Loucy (cell line): ENCODE measurements around the gene CLTCL1.

Source experiments
- H2AFZ ChIP-seq: fragments of 200-600 bp; sonication (generic); 2 replicates; pipeline ENCODE4 v1.6.0; 2016; ENCODE audit warnings: antibody characterized with exemption, mild to moderate bottlenecking, low read length, moderate library complexity
- H3F3A ChIP-seq: fragments of 200-600 bp; 2 replicates; pipeline ENCODE4 v1.6.0; 2016; ENCODE audit warnings: antibody characterized with exemption, low read depth, mild to moderate bottlenecking
- H3K27me3 ChIP-seq: fragments of 200-600 bp; sonication (generic); 2 replicates; pipeline ENCODE4 v1.6.1; 2014; ENCODE audit warnings: low read length, mild to moderate bottlenecking; ENCODE audit not compliant: insufficient read depth, poor library complexity, severe bottlenecking
- H3K36me3 ChIP-seq: fragments of 200-600 bp; sonication (generic); 2 replicates; pipeline ENCODE4 v1.6.1; 2016; ENCODE audit warnings: low read length; ENCODE audit not compliant: insufficient read depth
- H3K4me1 ChIP-seq: fragments of 200-600 bp; sonication (generic); 2 replicates; pipeline ENCODE4 v1.5.1; 2014; ENCODE audit warnings: low read length, mild to moderate bottlenecking; ENCODE audit not compliant: insufficient read depth, poor library complexity, severe bottlenecking
- H3K4me2 ChIP-seq: fragments of 200-600 bp; sonication (generic); 2 replicates; pipeline ENCODE4 v1.6.0; 2014; ENCODE audit warnings: antibody characterized with exemption, low read length, low read depth, mild to moderate bottlenecking; ENCODE audit not compliant: poor library complexity, severe bottlenecking
- H3K4me3 ChIP-seq: fragments of 200-600 bp; sonication (generic); 2 replicates; pipeline ENCODE4 v1.5.1; 2014; ENCODE audit warnings: low read length, mild to moderate bottlenecking, mixed read lengths; ENCODE audit not compliant: poor library complexity, severe bottlenecking
- H3K79me2 ChIP-seq: fragments of 200-600 bp; sonication (generic); 2 replicates; pipeline ENCODE4 v1.6.1; 2014; ENCODE audit warnings: low read length; ENCODE audit not compliant: insufficient read depth
- H3K9ac ChIP-seq: fragments of 200-600 bp; sonication (generic); 2 replicates; pipeline ENCODE4 v1.6.0; 2014; ENCODE audit warnings: mild to moderate bottlenecking, low read depth, low read length, moderate library complexity; ENCODE audit not compliant: poor library complexity, severe bottlenecking
- H3K9me2 ChIP-seq: fragments of 200-600 bp; sonication (generic); replicated peaks from 2 replicates; pipeline ENCODE4 v1.6.1; 2016; ENCODE audit warnings: low read depth, low read length, mixed read lengths
- H3K9me3 ChIP-seq: fragments of 200-600 bp; sonication (generic); 2 replicates; pipeline ENCODE4 v1.6.1; 2014; ENCODE audit warnings: mild to moderate bottlenecking, antibody characterized with exemption, low read length, low read depth; ENCODE audit not compliant: insufficient read depth
- H4K20me1 ChIP-seq: fragments of 200-600 bp; sonication (generic); 2 replicates; pipeline ENCODE4 v1.6.0; 2014; ENCODE audit warnings: antibody characterized with exemption, low read length, mild to moderate bottlenecking; ENCODE audit not compliant: insufficient read depth, poor library complexity, severe bottlenecking
- EZH2phosphoT487 ChIP-seq: fragments of 200-600 bp; IDR thresholded peaks from 2 replicates; pipeline ENCODE4 v1.6.1; 2018; ENCODE audit warnings: antibody characterized with exemption, mild to moderate bottlenecking, moderate library complexity, borderline replicate concordance
- TF ChIP-seq, protein P1 (sequence below): fragments of 200-600 bp; sonication (generic); conservative IDR thresholded peaks from 2 replicates; pipeline ENCODE4 v1.5.1; 2014; ENCODE audit warnings: mild to moderate bottlenecking, antibody characterized with exemption, low read length

The CLTCL1 gene

DNA sequence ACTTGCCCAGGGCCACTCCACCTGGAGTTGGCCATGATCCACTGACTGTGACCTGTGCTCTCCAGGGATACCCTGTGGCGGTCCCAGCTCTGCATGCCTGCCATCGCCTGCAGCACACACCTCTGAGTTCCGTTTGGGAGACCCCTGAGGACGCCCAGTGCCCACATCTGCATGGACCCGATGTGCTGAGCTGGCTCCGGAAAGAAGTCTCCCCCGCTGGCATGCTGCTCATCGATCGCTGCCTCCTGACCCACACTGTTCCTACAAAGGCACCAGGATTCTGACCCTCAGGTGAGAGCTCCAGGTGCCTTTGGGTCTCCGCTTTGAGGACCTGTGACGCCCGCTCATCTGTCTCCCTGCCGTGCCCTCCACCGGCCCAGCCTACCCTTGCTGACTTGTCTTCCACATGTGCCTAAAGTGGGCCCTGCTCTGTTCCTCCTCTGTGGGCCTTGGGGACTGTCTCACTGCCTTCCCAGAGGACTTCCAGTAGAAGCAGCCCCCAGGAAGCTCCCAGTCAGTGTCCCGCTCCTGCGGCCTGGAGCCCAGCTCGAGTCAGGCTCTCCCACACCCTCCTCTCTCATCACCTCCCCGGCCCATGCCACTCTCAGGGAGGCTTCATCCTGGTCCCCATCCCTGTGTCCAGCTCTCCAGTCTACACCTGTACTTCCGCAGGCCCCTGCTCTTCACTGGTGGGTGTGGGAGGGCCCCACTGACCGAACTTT lies 107.1 kb downstream of the CLTCL1 start:
- no peaks in the 10 kb centered on the region for H3K9me3 ChIP-seq
- no peak overlapping the region for H3K4me3 ChIP-seq
- no peak overlapping the region for H2AFZ ChIP-seq
- H3K9me2 ChIP-seq = no peaks in the 10 kb centered on the region
- H3K9ac ChIP-seq = no peak overlapping the region
- no peaks in the 10 kb centered on the region for H3K27me3 ChIP-seq
- no peaks in the 10 kb centered on the region for H3F3A ChIP-seq
- H3K36me3 ChIP-seq = no peaks in the 10 kb centered on the region
- H4K20me1 ChIP-seq = no peaks in the 10 kb centered on the region
- H3K4me1 ChIP-seq = no peaks in the 10 kb centered on the region
- TF ChIP-seq EZH2phosphoT487 = no peak
- TF ChIP-seq, protein P1, sequence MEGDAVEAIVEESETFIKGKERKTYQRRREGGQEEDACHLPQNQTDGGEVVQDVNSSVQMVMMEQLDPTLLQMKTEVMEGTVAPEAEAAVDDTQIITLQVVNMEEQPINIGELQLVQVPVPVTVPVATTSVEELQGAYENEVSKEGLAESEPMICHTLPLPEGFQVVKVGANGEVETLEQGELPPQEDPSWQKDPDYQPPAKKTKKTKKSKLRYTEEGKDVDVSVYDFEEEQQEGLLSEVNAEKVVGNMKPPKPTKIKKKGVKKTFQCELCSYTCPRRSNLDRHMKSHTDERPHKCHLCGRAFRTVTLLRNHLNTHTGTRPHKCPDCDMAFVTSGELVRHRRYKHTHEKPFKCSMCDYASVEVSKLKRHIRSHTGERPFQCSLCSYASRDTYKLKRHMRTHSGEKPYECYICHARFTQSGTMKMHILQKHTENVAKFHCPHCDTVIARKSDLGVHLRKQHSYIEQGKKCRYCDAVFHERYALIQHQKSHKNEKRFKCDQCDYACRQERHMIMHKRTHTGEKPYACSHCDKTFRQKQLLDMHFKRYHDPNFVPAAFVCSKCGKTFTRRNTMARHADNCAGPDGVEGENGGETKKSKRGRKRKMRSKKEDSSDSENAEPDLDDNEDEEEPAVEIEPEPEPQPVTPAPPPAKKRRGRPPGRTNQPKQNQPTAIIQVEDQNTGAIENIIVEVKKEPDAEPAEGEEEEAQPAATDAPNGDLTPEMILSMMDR = no peak
- no peaks in the 10 kb centered on the region for H3K79me2 ChIP-seq
- H3K4me2 ChIP-seq = no peak overlapping the region

DNA sequence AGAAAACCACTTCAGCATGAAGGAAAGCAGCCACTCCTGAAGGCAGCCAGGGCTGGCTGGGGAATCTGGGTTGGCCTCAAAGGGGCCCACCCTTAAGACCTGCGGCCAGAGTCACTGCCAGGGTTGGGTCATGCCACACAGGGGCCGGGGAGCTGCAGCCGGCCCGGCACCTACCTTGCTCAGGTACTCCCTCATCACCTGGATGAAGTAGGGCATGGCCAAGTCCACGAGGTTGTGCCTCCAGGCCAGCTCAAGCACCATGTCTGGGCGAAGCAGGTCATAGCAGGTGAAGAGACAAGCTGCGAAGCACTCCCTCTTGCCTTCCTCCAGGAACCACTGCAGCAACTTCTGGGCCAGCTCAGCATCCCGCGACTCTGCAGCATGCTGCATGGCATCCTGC lies 108.3 kb downstream of the CLTCL1 start:
- Histone ChIP-seq H3K9me2 (no peaks in the 10 kb centered on the region), H3K9ac (no peak overlapping the region), H3K36me3 (no peaks in the 10 kb centered on the region), H3K9me3 (no peaks in the 10 kb centered on the region), H3F3A (no peaks in the 10 kb centered on the region), H3K79me2 (peaks cover under 1% of the 10 kb centered on the region; the same call in 1 of the 2 replicates), H3K27me3 (no peaks in the 10 kb centered on the region), H2AFZ (no peak overlapping the region), H3K4me3 (no peak overlapping the region), H4K20me1 (no peaks in the 10 kb centered on the region), H3K4me2 (no peak overlapping the region), H3K4me1 (peaks cover 4% of the 10 kb centered on the region)
- TF ChIP-seq, protein P1 = no peak
- no peak for TF ChIP-seq EZH2phosphoT487

DNA sequence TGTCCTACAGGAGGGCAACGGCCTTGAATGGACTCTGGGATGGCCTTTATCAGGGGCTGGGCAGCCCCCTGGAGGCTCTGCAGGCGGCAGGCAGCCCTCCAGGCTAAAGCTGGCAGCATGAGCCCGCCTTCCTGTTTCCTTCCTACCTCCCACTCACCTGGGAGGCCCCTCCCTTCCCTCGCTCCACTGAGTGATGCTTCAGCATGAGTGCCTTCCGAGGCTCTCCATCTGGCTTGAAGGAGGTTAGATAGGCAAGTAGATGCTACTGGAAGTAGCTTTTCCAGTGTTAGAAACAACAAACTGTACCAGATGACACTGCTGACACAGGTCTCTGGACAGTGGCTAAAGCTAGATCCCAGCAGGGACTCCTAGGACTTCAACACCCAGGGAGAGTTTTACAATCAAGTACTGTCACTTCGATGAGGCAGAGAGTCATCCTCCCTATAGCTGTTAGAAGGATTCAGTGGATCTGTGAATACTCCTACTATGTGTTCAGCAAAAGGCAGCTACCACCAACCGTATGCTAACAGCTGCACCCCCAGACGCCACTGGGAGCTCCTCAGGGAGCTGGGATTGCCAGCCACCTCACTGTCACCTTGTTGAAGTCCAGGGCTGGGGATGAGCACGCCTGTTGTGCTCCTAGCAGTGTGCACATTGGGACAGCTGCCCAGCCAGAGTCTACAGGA lies 108.9 kb downstream of the CLTCL1 start:
- H2AFZ ChIP-seq = no peak overlapping the region
- no peak overlapping the region for H3K4me3 ChIP-seq
- H3K79me2 ChIP-seq = peaks cover 7% of the 10 kb centered on the region; the same call in 1 of the 2 replicates
- H3K4me1 ChIP-seq = peaks cover 6% of the 10 kb centered on the region
- no peak overlapping the region for H3K9ac ChIP-seq
- no peaks in the 10 kb centered on the region for H3K36me3 ChIP-seq
- no peaks in the 10 kb centered on the region for H3K9me2 ChIP-seq
- H3K27me3 ChIP-seq = no peaks in the 10 kb centered on the region
- TF ChIP-seq, protein P1 = no peak
- TF ChIP-seq EZH2phosphoT487 = no peak
- no peaks in the 10 kb centered on the region for H3F3A ChIP-seq
- H3K9me3 ChIP-seq = no peaks in the 10 kb centered on the region
- peaks cover 5% of the 10 kb centered on the region for H4K20me1 ChIP-seq
- H3K4me2 ChIP-seq = no peak overlapping the region
